NCI-H446 treated with DMSO at 0.1 percent for 48 hours (cell line): ENCODE results near the gene SHROOM4.

Experiments used
- DNase-seq: peaks from one replicate; lab custom pipeline; 2025; lab: John Stamatoyannopoulos, UW

SHROOM4 gene

GRCh38 chrX:50778272-50778671, 35.7 kb downstream of the SHROOM4 start:
- DNase-seq: no peak

- no peak for DNase-seq
Measured at GRCh38 chrX:50776248-50776647, 37.7 kb downstream of the SHROOM4 start.

DNA sequence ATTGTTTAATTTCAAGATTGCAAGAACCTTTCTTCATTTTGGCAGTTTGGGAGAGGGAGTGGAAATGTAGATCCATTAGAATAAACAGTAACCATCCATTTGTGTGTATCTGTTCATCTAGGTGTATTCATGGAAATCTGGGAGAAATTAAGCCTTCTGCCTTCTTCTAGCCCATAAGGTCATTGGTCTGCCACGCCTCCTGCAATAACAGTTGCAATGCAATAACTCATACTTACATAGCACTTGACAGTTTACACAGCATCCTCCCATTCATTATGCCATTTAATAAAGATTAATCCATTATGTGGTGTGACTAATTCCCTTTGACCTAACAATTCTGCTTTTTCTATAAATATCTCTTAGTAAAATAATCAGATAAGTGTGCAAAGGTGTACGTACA, 42.6 kb downstream of the SHROOM4 start:
- DNase-seq: no peak

- DNase-seq: no peak
Measured at GRCh38 chrX:50770702-50771101, 43.3 kb downstream of the SHROOM4 start.

DNA sequence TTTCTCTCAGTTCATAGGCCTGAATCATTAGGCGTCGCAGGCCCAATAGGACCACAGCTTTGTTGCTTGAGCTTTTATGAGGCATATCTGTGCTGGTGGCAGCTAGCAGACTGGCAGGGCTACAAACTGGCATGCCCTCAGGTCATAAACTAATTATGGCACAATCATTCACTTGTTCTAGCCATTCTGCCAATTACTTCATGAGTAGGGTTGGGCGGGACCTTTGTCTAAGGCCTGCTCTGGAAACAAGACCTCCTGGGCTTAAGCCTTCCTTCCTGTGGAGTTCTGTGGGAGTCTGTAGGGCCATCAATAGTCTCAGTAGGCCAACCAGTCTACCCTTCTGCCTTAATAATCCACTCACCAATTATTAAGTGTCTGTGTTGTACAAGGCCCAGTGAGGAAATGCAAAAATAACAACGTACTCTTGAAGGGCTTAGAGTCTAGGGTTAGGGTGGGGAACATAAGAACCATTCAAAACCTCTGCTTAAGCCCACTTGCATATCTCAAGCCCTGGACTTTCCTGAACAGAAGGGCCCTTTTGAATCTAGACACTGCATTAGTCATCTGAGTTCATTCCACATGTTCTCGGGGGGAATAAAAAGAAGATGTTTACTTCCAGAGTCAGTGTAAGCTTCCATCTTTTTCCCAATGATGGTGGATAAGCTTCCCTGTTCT, 44.5 kb downstream of the SHROOM4 start:
- DNase-seq: no peak

DNA sequence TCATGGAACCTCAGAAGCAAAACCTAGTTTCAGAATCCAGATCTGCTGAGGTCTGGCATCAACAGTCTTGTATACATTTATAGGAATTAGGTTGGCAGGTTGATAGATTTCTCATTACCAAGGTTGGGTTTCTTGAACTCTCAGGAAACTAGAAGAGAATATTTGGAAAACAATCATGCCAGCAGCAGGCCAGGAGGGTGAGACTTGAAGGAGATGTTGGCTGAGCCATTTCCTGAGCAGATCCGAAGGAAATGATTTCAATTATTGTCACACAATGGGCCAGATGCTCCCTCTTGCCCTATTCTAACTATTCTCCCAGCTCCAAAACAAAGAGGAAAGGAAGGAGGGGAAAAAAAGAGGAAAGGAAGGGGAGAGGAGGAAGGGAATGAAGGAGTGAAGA, 45.2 kb downstream of the SHROOM4 start:
- no peak for DNase-seq

DNA sequence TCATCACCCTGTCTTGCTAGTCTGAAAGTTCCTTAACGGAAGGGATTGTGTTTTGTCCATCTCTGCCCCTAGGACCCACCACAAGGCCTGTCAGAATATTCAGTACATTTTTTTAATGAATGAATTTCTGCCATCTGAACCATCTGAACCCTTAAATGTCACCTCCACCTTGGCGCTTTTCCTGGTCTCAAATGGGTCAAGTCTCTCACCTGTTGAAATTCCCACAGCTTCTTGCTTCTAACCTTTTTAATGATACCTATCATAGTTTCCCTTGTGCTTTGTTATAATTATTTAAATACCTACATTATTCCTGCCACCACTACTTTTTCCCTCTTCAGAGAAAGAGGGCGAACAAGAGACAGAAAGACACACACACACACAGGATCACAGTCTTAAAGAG, 48.0 kb downstream of the SHROOM4 start:
- no peak for DNase-seq

- no peak for DNase-seq
Measured at GRCh38 chrX:50762578-50762977, 51.4 kb downstream of the SHROOM4 start.

GRCh38 chrX:50756276-50756675, 57.7 kb downstream of the SHROOM4 start:
- DNase-seq: no peak

- no peak for DNase-seq
Measured at GRCh38 chrX:50751091-50751490, 62.9 kb downstream of the SHROOM4 start.

DNA sequence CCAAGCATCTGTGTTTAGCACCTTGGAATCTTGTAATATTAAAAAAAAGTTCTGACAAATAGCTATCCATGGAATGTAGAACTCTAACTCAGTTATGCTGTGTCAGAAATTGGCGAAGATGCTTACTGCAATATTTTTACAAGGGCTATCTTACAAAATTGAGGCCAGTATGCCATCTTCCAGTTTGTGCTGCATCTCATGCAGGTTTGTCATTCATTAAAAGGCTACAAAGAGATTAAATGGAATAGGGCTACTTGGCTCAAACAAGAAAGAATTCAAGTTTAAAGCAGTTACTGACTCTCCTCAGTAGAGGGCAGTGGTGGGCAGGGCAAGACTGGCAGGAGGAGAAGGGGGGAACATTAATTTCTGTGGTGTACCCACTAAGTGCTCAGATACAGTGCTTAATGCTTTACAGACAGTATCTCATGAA, 66.5 kb downstream of the SHROOM4 start:
- no peak for DNase-seq

- DNase-seq: no peak
Measured at GRCh38 chrX:50736656-50737055, 77.3 kb downstream of the SHROOM4 start.

- DNase-seq: no peak
Measured at GRCh38 chrX:50726296-50726695, 87.7 kb downstream of the SHROOM4 start.

DNA sequence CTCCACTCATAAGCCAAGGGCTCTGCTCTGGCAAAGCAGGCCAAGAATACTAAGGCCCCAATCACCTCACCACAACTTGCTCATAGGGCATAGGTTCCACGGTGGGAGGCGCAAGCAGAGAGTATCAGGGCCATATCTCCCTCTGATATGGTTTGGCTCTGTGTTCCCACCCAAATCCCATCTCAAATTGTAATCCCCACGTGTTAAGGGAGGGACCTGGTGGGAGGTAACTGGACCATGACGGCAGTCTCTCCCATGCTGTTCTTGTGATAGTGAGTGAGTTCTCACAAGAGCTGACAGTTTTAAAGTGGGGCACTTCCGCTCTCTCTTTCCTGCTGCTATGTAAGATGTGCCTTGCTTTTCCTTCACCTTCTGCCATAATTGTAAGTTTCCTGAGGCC, 88.7 kb downstream of the SHROOM4 start:
- no peak for DNase-seq

DNA sequence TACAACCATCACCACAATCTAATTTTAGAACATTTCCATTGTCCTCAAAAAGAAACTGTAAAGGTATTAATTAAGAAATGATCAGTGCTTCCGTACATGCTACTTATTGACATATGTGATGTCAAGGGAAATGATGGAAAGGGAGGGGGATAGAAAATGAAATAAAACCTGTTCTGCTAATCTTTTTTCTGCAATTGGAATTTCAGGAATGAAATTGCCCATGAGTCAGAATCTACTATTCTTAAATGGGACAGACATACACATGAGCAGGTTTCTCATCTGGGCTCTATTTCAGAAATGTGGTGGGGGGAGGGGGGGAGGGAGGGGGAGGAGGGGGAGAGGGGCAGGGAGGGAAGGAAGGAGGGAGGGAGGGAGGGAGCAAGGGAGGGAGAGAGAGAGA, 91.0 kb downstream of the SHROOM4 start:
- DNase-seq: no peak

- no peak for DNase-seq
Measured at GRCh38 chrX:50721764-50722521, 92.1 kb downstream of the SHROOM4 start.

GRCh38 chrX:50719614-50720013, 94.4 kb downstream of the SHROOM4 start:
- DNase-seq: no peak

DNA sequence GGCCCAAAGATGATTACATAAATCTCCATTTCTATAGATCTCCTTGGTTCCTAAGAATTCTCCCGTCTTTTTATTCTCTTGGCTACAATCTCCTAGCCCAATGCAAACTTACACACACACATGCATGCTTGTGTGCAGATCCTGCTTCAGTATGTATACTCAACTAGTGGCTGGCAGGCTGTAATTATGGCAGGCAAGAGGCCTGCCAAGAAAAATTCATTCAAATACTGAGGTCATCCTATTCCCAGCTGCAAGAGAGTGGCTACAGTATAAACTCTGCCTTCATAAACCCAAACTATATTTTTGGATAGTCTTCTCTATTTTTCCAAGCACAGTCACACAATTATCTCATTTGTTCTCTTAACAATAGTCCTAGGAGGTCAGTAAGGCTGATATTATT, 95.2 kb downstream of the SHROOM4 start:
- DNase-seq: no peak

- DNase-seq: no peak
Measured at GRCh38 chrX:50716706-50717105, 97.3 kb downstream of the SHROOM4 start.

GRCh38 chrX:50712777-50713176, 101.2 kb downstream of the SHROOM4 start:
- no peak for DNase-seq

- DNase-seq: no peak
Measured at GRCh38 chrX:50711907-50712306, 102.1 kb downstream of the SHROOM4 start.

- DNase-seq: no peak
Measured at GRCh38 chrX:50707955-50708699, 105.9 kb downstream of the SHROOM4 start.

GRCh38 chrX:50707405-50707804, 106.6 kb downstream of the SHROOM4 start:
- DNase-seq: no peak
